Measurements from ENCODE around the gene KDM4F. TPM values are rescaled to one million over a fixed set of nuclear protein-coding genes. Genes with fewer than 3 reads are reported as not detected.

Gene KDM4F
- total RNA-seq, 2 donors from 2014 or later = not detected

DNA sequence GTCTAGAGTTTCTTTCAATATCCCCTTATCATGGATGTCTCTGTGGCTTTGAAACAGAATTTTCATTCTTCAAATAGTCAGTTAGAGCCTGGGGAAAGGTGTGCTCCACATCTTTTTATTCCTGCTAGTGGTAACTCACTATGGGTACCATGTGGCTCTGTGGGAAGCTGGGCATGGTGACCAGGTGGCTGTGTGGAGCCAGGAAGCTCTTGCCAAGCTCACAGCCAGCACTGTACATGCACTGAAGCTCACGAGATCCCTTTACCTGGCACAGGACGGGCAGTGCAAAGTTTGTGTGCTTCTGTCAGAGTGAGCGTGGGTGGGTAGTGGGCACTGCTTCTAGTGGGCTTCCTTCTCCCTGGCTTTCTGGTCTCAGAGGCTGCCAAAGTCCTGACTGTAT is 6.3 kb upstream of the KDM4F start:
- Histone ChIP-seq H3K27me3 (no peaks in the 10 kb centered on the region), H3K27ac (no peak overlapping the region), H3K4me1 (no peaks in the 10 kb centered on the region), H3K4me3 (no peak overlapping the region), H3K36me3 (no peaks in the 10 kb centered on the region), H3K9me3 (peaks cover 0 to 4% of the 10 kb centered on the region in 2 donors)
- DNase-seq (ENCODE audit: low spot score) = no peak
- TF ChIP-seq CTCF (IDR thresholded peaks at IDR 0.05) = no peak

DNA sequence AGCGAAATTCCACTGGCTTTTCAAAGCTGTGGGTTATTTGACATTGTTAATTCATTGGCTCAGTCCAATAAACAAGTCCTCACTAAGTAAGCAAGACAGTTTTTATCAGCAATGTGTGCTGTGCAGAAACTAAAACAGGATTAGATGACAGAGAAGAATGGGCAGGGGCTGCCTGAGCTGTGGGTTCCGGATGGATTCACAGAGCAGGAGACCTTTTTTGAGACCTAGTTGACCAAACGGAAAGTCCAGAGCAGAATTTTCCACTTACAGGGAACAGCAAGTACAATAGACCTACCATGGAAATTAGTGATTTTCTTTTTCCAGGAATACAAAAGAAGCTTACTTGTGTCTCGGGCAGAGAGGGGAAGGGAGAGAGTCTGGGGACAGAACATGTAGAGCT is 5.2 kb upstream of the KDM4F start:
- no peak for DNase-seq (ENCODE audit: low spot score)
- H3K9me3 ChIP-seq = no peaks in the 10 kb centered on the region
- TF ChIP-seq CTCF (IDR thresholded peaks at IDR 0.05) = no peak

GRCh38 chr11:95045812-95046211 is 3.4 kb upstream of the KDM4F start:
- DNase-seq (ENCODE audit: low spot score) = no peak
- no peak for TF ChIP-seq CTCF (IDR thresholded peaks at IDR 0.05)
- no peaks in the 10 kb centered on the region for H3K9me3 ChIP-seq
- no peaks in the 10 kb centered on the region for H3K36me3 ChIP-seq
- H3K27me3 ChIP-seq = no peaks in the 10 kb centered on the region
- no peaks in the 10 kb centered on the region for H3K4me1 ChIP-seq
- no peak overlapping the region for H3K27ac ChIP-seq
- no peak overlapping the region for H3K4me3 ChIP-seq

More for the DNA sequence above, 5.2 kb upstream of the KDM4F start:
- Histone ChIP-seq H3K4me1 (no peaks in the 10 kb centered on the region), H3K27me3 (no peaks in the 10 kb centered on the region), H3K36me3 (no peaks in the 10 kb centered on the region), H3K27ac (no peak overlapping the region), H3K4me3 (no peak overlapping the region)

- H3K36me3 ChIP-seq = no peaks in the 10 kb centered on the region
- H3K4me3 ChIP-seq = no peak overlapping the region
- no peaks in the 10 kb centered on the region for H3K4me1 ChIP-seq
- no peak for TF ChIP-seq CTCF (IDR thresholded peaks at IDR 0.05)
- no peak for DNase-seq (ENCODE audit: low spot score)
- H3K9me3 ChIP-seq = no peaks in the 10 kb centered on the region
- H3K27me3 ChIP-seq = no peaks in the 10 kb centered on the region
- H3K27ac ChIP-seq = no peak overlapping the region
These were observed 1.5 kb downstream of the KDM4F start for GRCh38 chr11:95050595-95051202.

DNA sequence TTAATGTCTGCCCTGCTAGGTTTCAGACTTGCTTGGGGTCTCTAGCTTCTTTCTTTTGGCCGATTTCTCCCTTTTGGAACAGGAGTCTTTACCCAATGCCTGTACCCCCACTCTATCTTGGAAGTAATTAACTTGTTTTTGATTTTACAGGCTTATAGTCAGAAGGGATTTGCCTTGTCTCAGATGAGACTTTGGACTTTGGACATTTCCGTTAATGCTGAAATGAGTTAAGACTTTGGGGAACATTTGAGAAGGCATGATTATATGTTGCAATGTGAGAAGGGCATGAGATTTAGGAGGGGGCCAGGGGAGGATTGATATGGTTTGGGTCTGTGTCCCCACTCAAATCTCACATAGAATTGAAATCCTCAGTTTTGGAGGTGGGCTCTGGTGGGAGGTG is 5.1 kb downstream of the KDM4F start:
- no peaks in the 10 kb centered on the region for H3K27me3 ChIP-seq
- no peaks in the 10 kb centered on the region for H3K36me3 ChIP-seq
- no peak for TF ChIP-seq CTCF (IDR thresholded peaks at IDR 0.05)
- no peak for DNase-seq (ENCODE audit: low spot score)
- H3K4me3 ChIP-seq = no peak overlapping the region
- H3K27ac ChIP-seq = no peak overlapping the region
- no peaks in the 10 kb centered on the region for H3K9me3 ChIP-seq
- H3K4me1 ChIP-seq = no peaks in the 10 kb centered on the region

GRCh38 chr11:95055283-95055897 is 6.2 kb downstream of the KDM4F start:
- no peak for DNase-seq (ENCODE audit: low spot score)
- Histone ChIP-seq H3K36me3 (no peaks in the 10 kb centered on the region), H3K27me3 (no peaks in the 10 kb centered on the region), H3K27ac (no peak overlapping the region), H3K4me1 (no peaks in the 10 kb centered on the region), H3K4me3 (no peak overlapping the region), H3K9me3 (no peaks in the 10 kb centered on the region)
- TF ChIP-seq CTCF (IDR thresholded peaks at IDR 0.05) = no peak

Measured in right atrium auricular region (tissue), 2 donors.